WTC11 (cell line): ENCODE measurements around the gene TMC3.

Experiments
- CREB1 ChIP-seq: sonication (generic); formaldehyde crosslinking; IDR thresholded peaks from 2 replicates; pipeline ENCODE4 v1.8.0; 2023; ENCODE audit warnings: mild to moderate bottlenecking, missing genetic modification reagents
- IRF2 ChIP-seq: sonication (generic); formaldehyde crosslinking; IDR thresholded peaks from 2 replicates; pipeline ENCODE4 v1.8.0; 2022; ENCODE audit warnings: low read depth, missing genetic modification reagents, borderline replicate concordance
- NR2C2 ChIP-seq: sonication (generic); formaldehyde crosslinking; IDR thresholded peaks from 2 replicates; pipeline ENCODE4 v1.8.0; 2022; ENCODE audit warnings: mild to moderate bottlenecking, missing genetic modification reagents
- NR3C1 ChIP-seq: sonication (generic); formaldehyde crosslinking; conservative IDR thresholded peaks from 2 replicates; pipeline ENCODE4 v1.8.1; 2023; ENCODE audit warnings: low read depth, mild to moderate bottlenecking, missing genetic modification reagents
- RORB ChIP-seq: fragments of 250-450 bp; sonication (Bioruptor Pico); IDR thresholded peaks from 2 replicates; pipeline ENCODE4 v1.9.0; 2021; ENCODE audit warnings: mild to moderate bottlenecking
- SP1 ChIP-seq: sonication (generic); formaldehyde crosslinking; conservative IDR thresholded peaks from 2 replicates; pipeline ENCODE4 v1.8.1; 2022; ENCODE audit warnings: missing genetic modification reagents
- ZNF121 ChIP-seq: sonication (generic); formaldehyde crosslinking; IDR thresholded peaks from 2 replicates; pipeline ENCODE4 v1.8.0; 2023; ENCODE audit warnings: missing genetic modification reagents
- ZNF317 ChIP-seq: sonication (generic); formaldehyde crosslinking; IDR thresholded peaks from 2 replicates; pipeline ENCODE4 v1.8.1; 2023; ENCODE audit warnings: low read depth, mild to moderate bottlenecking, moderate library complexity, missing genetic modification reagents, borderline replicate concordance
- TF ChIP-seq, protein P1 (sequence below): fragments of 200-600 bp; IDR thresholded peaks from 2 replicates; pipeline ENCODE4 v1.8.0; 2022; ENCODE audit warnings: antibody characterized with exemption
- TF ChIP-seq, protein P2 (sequence below): fragments of 250-450 bp; sonication (Bioruptor Pico); IDR thresholded peaks from 2 replicates; pipeline ENCODE4 v2.1.2; 2022; ENCODE audit warnings: mild to moderate bottlenecking, moderate library complexity
- TF ChIP-seq, protein P3 (sequence below): sonication (generic); formaldehyde crosslinking; IDR thresholded peaks from 2 replicates; pipeline ENCODE4 v1.8.0; 2022; ENCODE audit warnings: mild to moderate bottlenecking, missing genetic modification reagents
- TF ChIP-seq, protein P4 (sequence below): fragments of 250-450 bp; sonication (Bioruptor Pico); IDR thresholded peaks from 2 replicates; pipeline ENCODE4 v1.9.0; 2021; ENCODE audit warnings: mild to moderate bottlenecking

DNA sequence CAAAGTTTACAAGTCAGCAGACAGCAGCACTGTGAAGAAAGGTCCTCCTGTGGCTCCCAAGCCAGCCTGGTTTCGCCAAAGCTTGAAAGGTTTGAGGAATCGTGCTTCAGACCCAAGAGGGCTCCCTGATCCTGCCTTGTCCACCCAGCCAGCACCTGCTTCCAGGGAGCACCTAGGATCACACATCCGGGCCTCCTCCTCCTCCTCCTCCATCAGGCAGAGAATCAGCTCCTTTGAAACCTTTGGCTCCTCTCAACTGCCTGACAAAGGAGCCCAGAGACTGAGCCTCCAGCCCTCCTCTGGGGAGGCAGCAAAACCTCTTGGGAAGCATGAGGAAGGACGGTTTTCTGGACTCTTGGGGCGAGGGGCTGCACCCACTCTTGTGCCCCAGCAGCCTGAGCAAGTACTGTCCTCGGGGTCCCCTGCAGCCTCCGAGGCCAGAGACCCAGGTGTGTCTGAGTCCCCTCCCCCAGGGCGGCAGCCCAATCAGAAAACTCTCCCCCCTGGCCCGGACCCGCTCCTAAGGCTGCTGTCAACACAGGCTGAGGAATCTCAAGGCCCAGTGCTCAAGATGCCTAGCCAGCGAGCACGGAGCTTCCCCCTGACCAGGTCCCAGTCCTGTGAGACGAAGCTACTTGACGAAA, 74.3 kb downstream of the TMC3 start:
- no peak for TF ChIP-seq RORB (CRISPR knock-in tag)
- TF ChIP-seq, protein P1, sequence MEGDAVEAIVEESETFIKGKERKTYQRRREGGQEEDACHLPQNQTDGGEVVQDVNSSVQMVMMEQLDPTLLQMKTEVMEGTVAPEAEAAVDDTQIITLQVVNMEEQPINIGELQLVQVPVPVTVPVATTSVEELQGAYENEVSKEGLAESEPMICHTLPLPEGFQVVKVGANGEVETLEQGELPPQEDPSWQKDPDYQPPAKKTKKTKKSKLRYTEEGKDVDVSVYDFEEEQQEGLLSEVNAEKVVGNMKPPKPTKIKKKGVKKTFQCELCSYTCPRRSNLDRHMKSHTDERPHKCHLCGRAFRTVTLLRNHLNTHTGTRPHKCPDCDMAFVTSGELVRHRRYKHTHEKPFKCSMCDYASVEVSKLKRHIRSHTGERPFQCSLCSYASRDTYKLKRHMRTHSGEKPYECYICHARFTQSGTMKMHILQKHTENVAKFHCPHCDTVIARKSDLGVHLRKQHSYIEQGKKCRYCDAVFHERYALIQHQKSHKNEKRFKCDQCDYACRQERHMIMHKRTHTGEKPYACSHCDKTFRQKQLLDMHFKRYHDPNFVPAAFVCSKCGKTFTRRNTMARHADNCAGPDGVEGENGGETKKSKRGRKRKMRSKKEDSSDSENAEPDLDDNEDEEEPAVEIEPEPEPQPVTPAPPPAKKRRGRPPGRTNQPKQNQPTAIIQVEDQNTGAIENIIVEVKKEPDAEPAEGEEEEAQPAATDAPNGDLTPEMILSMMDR, result no peak
- no peak for TF ChIP-seq SP1 (CRISPR knock-in tag)
- no peak for TF ChIP-seq NR2C2 (CRISPR knock-in tag)
- TF ChIP-seq, protein P2, sequence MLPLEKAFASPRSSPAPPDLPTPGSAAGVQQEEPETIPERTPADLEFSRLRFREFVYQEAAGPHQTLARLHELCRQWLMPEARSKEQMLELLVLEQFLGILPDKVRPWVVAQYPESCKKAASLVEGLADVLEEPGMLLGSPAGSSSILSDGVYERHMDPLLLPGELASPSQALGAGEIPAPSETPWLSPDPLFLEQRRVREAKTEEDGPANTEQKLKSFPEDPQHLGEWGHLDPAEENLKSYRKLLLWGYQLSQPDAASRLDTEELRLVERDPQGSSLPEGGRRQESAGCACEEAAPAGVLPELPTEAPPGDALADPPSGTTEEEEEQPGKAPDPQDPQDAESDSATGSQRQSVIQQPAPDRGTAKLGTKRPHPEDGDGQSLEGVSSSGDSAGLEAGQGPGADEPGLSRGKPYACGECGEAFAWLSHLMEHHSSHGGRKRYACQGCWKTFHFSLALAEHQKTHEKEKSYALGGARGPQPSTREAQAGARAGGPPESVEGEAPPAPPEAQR (CRISPR knock-in tag), result no peak
- TF ChIP-seq ZNF317 (CRISPR knock-in tag), result no peak
- no peak for TF ChIP-seq ZNF121 (CRISPR knock-in tag)
- TF ChIP-seq, protein P3, sequence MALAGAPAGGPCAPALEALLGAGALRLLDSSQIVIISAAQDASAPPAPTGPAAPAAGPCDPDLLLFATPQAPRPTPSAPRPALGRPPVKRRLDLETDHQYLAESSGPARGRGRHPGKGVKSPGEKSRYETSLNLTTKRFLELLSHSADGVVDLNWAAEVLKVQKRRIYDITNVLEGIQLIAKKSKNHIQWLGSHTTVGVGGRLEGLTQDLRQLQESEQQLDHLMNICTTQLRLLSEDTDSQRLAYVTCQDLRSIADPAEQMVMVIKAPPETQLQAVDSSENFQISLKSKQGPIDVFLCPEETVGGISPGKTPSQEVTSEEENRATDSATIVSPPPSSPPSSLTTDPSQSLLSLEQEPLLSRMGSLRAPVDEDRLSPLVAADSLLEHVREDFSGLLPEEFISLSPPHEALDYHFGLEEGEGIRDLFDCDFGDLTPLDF, result no peak
- TF ChIP-seq, protein P4, sequence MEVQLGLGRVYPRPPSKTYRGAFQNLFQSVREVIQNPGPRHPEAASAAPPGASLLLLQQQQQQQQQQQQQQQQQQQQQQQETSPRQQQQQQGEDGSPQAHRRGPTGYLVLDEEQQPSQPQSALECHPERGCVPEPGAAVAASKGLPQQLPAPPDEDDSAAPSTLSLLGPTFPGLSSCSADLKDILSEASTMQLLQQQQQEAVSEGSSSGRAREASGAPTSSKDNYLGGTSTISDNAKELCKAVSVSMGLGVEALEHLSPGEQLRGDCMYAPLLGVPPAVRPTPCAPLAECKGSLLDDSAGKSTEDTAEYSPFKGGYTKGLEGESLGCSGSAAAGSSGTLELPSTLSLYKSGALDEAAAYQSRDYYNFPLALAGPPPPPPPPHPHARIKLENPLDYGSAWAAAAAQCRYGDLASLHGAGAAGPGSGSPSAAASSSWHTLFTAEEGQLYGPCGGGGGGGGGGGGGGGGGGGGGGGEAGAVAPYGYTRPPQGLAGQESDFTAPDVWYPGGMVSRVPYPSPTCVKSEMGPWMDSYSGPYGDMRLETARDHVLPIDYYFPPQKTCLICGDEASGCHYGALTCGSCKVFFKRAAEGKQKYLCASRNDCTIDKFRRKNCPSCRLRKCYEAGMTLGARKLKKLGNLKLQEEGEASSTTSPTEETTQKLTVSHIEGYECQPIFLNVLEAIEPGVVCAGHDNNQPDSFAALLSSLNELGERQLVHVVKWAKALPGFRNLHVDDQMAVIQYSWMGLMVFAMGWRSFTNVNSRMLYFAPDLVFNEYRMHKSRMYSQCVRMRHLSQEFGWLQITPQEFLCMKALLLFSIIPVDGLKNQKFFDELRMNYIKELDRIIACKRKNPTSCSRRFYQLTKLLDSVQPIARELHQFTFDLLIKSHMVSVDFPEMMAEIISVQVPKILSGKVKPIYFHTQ (CRISPR knock-in tag), result no peak
- TF ChIP-seq IRF2, result no peak
- no peak for TF ChIP-seq CREB1 (CRISPR knock-in tag)
- no peak for TF ChIP-seq NR3C1 (CRISPR knock-in tag)
